Measurements from ENCODE around the gene RAF1. TPM values are rescaled to one million over a fixed set of nuclear protein-coding genes. Genes with fewer than 3 reads are reported as not detected.
"Not testable (repeated sequence)": the region's sequence is repeated elsewhere in the genome, so short reads cannot be mapped to it uniquely, and the experiment has no call there.

Gene RAF1
- total RNA-seq, 1 donor from 2014 or later, result 142 TPM

- intact Hi-C loops (cut with DNase I), result no loop called here
- ATAC-seq (ENCODE audit: poor library complexity) (no peak), DNase-seq (no peak)
Measured at GRCh38 chr3:12549971-12550760, 113.8 kb downstream of the RAF1 start.

- intact Hi-C loops (cut with DNase I), result no loop called here
- DNase-seq, result no peak
- peak; percentile 56 for ATAC-seq (ENCODE audit: poor library complexity)
Measured at GRCh38 chr3:12545473-12545791, 118.5 kb downstream of the RAF1 start, which contains the start of gene MKRN2OS. MKRN2OS (minus strand) TSS chr3:12545499; CDS start chr3:12545464, 35 bp downstream.

GRCh38 chr3:12544652-12545472 lies 119.1 kb downstream of the RAF1 start:
- no peak for DNase-seq
- intact Hi-C loops (cut with DNase I), result no loop called here
- no peak for ATAC-seq (ENCODE audit: poor library complexity)

- ATAC-seq (ENCODE audit: poor library complexity); DNase-seq; intact Hi-C loops (cut with DNase I): not testable (repeated sequence)
Measured at GRCh38 chr3:12543497-12543896, 120.4 kb downstream of the RAF1 start.

GRCh38 chr3:12541625-12542024 lies 122.3 kb downstream of the RAF1 start:
- intact Hi-C loops (cut with DNase I), result no loop called here
- ATAC-seq (ENCODE audit: poor library complexity), result peak; percentile 58
- no peak for DNase-seq

GRCh38 chr3:12536423-12536822 lies 127.5 kb downstream of the RAF1 start:
- DNase-seq (no peak), ATAC-seq (ENCODE audit: poor library complexity) (no peak)
- intact Hi-C loops (cut with DNase I), result no loop called here

Other genes with a start within 250 kb of the RAF1 start
- 24.6 TPM for gene TSEN2, start 179.6 kb downstream of the RAF1 start, total RNA-seq
- gene MKRN2OS, start 118.6 kb downstream of the RAF1 start, total RNA-seq, result not detected
- 27.7 TPM for gene MKRN2, start 107.0 kb downstream of the RAF1 start, total RNA-seq
- 5.6 TPM for gene TMEM40, start 95.1 kb upstream of the RAF1 start, total RNA-seq
- 61.6 TPM for gene CAND2, start 132.6 kb upstream of the RAF1 start, total RNA-seq
- 868 TPM for gene RPL32, start 177.4 kb upstream of the RAF1 start, total RNA-seq